ENCODE results near the gene SFXN4.

Gene SFXN4

GRCh38 chr10:119140603-119141245 is 24.8 kb downstream of the SFXN4 start:
- Histone ChIP-seq H3K4me2 (ENCODE audit: low read depth, low read length, poor library complexity, severe bottlenecking) (no peak overlapping the region), H3K9ac (ENCODE audit: low read depth, low read length, poor library complexity, severe bottlenecking) (no peak overlapping the region), H3K9me2 (replicated peaks; ENCODE audit: low read depth, low read length) (no peaks in the 10 kb centered on the region), H3K79me2 (ENCODE audit: insufficient read depth, low read length) (no peaks in the 10 kb centered on the region), H3K4me1 (ENCODE audit: insufficient read depth, low read length, poor library complexity, severe bottlenecking) (no peaks in the 10 kb centered on the region), H3F3A (ENCODE audit: low read depth) (no peaks in the 10 kb centered on the region), H3K27me3 (ENCODE audit: insufficient read depth, low read length, poor library complexity, severe bottlenecking) (no peaks in the 10 kb centered on the region), H4K20me1 (ENCODE audit: insufficient read depth, low read length, poor library complexity, severe bottlenecking) (no peaks in the 10 kb centered on the region), H3K4me3 (ENCODE audit: low read length, poor library complexity, severe bottlenecking) (no peak overlapping the region), H3K36me3 (ENCODE audit: insufficient read depth, low read length) (no peaks in the 10 kb centered on the region), H3K9me3 (ENCODE audit: insufficient read depth, low read depth, low read length) (no peaks in the 10 kb centered on the region), H2AFZ (ENCODE audit: low read length) (no peak overlapping the region)
- TF ChIP-seq, protein P1, sequence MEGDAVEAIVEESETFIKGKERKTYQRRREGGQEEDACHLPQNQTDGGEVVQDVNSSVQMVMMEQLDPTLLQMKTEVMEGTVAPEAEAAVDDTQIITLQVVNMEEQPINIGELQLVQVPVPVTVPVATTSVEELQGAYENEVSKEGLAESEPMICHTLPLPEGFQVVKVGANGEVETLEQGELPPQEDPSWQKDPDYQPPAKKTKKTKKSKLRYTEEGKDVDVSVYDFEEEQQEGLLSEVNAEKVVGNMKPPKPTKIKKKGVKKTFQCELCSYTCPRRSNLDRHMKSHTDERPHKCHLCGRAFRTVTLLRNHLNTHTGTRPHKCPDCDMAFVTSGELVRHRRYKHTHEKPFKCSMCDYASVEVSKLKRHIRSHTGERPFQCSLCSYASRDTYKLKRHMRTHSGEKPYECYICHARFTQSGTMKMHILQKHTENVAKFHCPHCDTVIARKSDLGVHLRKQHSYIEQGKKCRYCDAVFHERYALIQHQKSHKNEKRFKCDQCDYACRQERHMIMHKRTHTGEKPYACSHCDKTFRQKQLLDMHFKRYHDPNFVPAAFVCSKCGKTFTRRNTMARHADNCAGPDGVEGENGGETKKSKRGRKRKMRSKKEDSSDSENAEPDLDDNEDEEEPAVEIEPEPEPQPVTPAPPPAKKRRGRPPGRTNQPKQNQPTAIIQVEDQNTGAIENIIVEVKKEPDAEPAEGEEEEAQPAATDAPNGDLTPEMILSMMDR (conservative IDR thresholded peaks at IDR 0.05; ENCODE audit: low read length), result no peak
- TF ChIP-seq EZH2phosphoT487 (IDR thresholded peaks at IDR 0.05; ENCODE audit: borderline replicate concordance), result no peak

DNA sequence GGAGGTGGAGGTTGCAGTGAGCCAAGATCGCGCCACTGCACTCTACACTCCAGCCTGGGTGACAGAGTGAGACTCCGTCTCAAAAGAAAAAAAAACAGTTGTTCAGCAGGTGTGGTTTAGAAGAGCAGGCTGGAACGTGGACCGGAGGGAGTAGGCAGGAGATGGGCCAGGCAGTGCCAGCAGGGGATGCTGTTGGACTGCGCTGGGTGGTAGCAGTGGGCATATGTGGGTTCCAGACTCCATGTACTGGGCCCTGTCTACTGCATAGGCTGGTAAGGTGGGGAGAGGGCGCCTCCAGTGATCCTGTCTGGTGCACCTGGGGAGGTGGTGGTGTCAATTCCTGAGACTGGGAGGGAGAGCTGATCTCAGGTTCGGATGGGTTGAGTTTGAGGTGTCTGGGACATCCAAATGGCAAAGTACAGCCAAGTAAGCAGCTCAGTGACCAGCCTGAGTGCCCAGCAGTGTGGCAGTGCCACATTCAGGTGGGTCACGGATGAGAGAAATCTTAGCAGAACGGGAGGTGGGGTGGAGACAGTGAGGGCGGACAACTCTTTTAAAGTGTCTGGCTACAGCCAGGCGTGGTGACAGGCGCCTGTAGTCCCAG is 25.9 kb downstream of the SFXN4 start:
- Histone ChIP-seq H2AFZ (ENCODE audit: low read length) (no peak overlapping the region), H3K27me3 (ENCODE audit: insufficient read depth, low read length, poor library complexity, severe bottlenecking) (no peaks in the 10 kb centered on the region), H4K20me1 (ENCODE audit: insufficient read depth, low read length, poor library complexity, severe bottlenecking) (no peaks in the 10 kb centered on the region), H3K36me3 (ENCODE audit: insufficient read depth, low read length) (no peaks in the 10 kb centered on the region), H3K4me2 (ENCODE audit: low read depth, low read length, poor library complexity, severe bottlenecking) (no peak overlapping the region), H3F3A (ENCODE audit: low read depth) (no peaks in the 10 kb centered on the region), H3K4me3 (ENCODE audit: low read length, poor library complexity, severe bottlenecking) (no peak overlapping the region), H3K4me1 (ENCODE audit: insufficient read depth, low read length, poor library complexity, severe bottlenecking) (no peaks in the 10 kb centered on the region), H3K9ac (ENCODE audit: low read depth, low read length, poor library complexity, severe bottlenecking) (no peak overlapping the region), H3K79me2 (ENCODE audit: insufficient read depth, low read length) (no peaks in the 10 kb centered on the region), H3K9me3 (ENCODE audit: insufficient read depth, low read depth, low read length) (no peaks in the 10 kb centered on the region), H3K9me2 (replicated peaks; ENCODE audit: low read depth, low read length) (no peaks in the 10 kb centered on the region)
- no peak for TF ChIP-seq EZH2phosphoT487 (IDR thresholded peaks at IDR 0.05; ENCODE audit: borderline replicate concordance)
- TF ChIP-seq, protein P1 (conservative IDR thresholded peaks at IDR 0.05; ENCODE audit: low read length), result peak; percentile 78

DNA sequence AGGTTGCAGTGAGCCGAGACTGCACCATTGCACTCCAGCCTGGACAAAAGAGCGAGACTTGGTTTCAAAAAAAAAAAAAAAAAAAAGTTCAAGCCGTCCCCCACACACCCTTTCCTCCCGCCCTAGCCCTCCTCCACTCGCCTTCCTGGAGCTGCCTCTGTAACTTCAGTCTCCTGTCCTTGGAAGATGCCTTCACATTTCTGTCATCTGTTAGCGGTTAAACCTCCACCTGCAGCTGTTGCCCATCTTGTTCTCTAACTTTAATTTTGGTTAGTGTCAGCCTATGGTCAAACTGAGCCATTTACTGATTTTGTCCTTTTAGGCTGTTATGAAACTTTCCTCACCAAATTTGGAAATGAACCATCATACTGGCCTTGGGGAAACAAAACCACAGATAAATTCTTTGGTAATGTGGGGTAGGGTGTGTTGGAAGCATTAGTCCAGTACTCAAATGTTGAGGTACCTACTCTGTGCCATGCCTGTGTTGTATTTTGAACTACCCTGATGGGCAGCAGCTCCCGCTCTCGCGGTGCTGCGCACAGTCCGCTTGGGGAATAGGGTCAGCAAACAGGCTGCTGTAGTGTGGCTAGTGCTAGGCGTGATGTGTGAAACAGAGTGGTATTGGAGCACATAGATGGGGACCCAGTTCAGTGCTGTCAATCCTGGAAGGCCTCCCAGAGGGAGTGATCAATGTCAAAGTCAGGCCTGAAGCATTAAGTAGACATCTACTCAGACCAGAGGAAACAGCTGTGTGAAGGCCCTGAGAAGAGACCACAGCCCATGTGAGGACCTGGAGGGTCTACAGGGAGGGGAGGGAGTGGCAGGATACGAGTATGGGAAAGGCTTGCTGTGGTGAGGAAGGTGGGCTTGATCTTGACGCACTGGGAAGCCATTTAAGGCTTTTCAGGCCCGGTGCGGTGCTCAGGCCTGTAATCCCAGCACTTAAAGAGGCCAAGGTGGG is 26.9 kb downstream of the SFXN4 start:
- Histone ChIP-seq H3F3A (ENCODE audit: low read depth) (no peaks in the 10 kb centered on the region), H3K4me2 (ENCODE audit: low read depth, low read length, poor library complexity, severe bottlenecking) (no peak overlapping the region), H3K9me2 (replicated peaks; ENCODE audit: low read depth, low read length) (no peaks in the 10 kb centered on the region), H3K4me1 (ENCODE audit: insufficient read depth, low read length, poor library complexity, severe bottlenecking) (peaks cover 2% of the 10 kb centered on the region), H4K20me1 (ENCODE audit: insufficient read depth, low read length, poor library complexity, severe bottlenecking) (no peaks in the 10 kb centered on the region), H2AFZ (ENCODE audit: low read length) (no peak overlapping the region), H3K9me3 (ENCODE audit: insufficient read depth, low read depth, low read length) (no peaks in the 10 kb centered on the region), H3K79me2 (ENCODE audit: insufficient read depth, low read length) (no peaks in the 10 kb centered on the region), H3K9ac (ENCODE audit: low read depth, low read length, poor library complexity, severe bottlenecking) (no peak overlapping the region), H3K4me3 (ENCODE audit: low read length, poor library complexity, severe bottlenecking) (no peak overlapping the region), H3K36me3 (ENCODE audit: insufficient read depth, low read length) (no peaks in the 10 kb centered on the region), H3K27me3 (ENCODE audit: insufficient read depth, low read length, poor library complexity, severe bottlenecking) (no peaks in the 10 kb centered on the region)
- TF ChIP-seq, protein P1 (conservative IDR thresholded peaks at IDR 0.05; ENCODE audit: low read length), result no peak
- no peak for TF ChIP-seq EZH2phosphoT487 (IDR thresholded peaks at IDR 0.05; ENCODE audit: borderline replicate concordance)

Data from Loucy (cell line).